Thoracic aorta (tissue), 2 donors: ENCODE results near the gene MELTF. TPM values are rescaled to one million over a fixed set of nuclear protein-coding genes. Genes with fewer than 3 reads are reported as not detected.
"Not testable (repeated sequence)": the region's sequence is repeated elsewhere in the genome, so short reads cannot be mapped to it uniquely, and the experiment has no call there.

Source experiments
- ATAC-seq: fragments of 150-250 bp; one replicate; pipeline ENCODE4 v1.8.0; 2017; ENCODE audit warnings: low read depth; ENCODE audit not compliant: insufficient number of reproducible peaks, low FRiP score
- DNase-seq: peaks from one replicate; pipeline ENCODE4 v3.0.0-alpha.2; 2020; ENCODE audit warnings: low spot score
- H3K27ac ChIP-seq, 2 donors: fragments of 200-600 bp; sonication (generic); 1 replicate in 1 of 2; 2 replicates in 1 of 2; pipeline ENCODE4 v1.5.1; 2016; ENCODE audit warnings: mild to moderate bottlenecking in 2 of 2, moderate library complexity in 2 of 2
- H3K27me3 ChIP-seq: fragments of 200-600 bp; sonication (generic); replicated peaks from 2 replicates; pipeline ENCODE4 v1.6.0; 2016; ENCODE audit warnings: mild to moderate bottlenecking; ENCODE audit not compliant: insufficient read depth
- H3K36me3 ChIP-seq: fragments of 200-600 bp; sonication (generic); one replicate; pipeline ENCODE4 v1.5.1; 2016
- H3K4me1 ChIP-seq, 2 donors: fragments of 200-600 bp; sonication (generic); 1 replicate in 1 of 2; 2 replicates in 1 of 2; pipeline versions ENCODE4 v1.5.1 to v1.6.0; 2016; ENCODE audit warnings: low read depth in 2 of 2, mild to moderate bottlenecking in 1 of 2; ENCODE audit not compliant: control insufficient read depth in 1 of 2
- H3K4me3 ChIP-seq: fragments of 200-600 bp; sonication (generic); 2 replicates; pipeline ENCODE4 v1.5.1; 2016; ENCODE audit warnings: mild to moderate bottlenecking
- H3K9me3 ChIP-seq: fragments of 200-600 bp; sonication (generic); 2 replicates; pipeline ENCODE4 v1.5.1; 2016
- total RNA-seq, 2 donors: library from RNA; depleted of rRNA; stranded (reverse); fragments of >200 nt; gene quantifications; one replicate each; pipeline versions ENCODE4 v1.1.0 to v1.2.3, GENCODE V29; 2016
- TF ChIP-seq, protein P1 (sequence below): fragments of 200-600 bp; sonication (generic); IDR thresholded peaks from one replicate; pipeline ENCODE4 v1.5.1; 2019; ENCODE audit warnings: antibody characterized with exemption

Gene MELTF
- total RNA-seq: 1 to 10 TPM; 6.1 to 8.7 TPM

DNA sequence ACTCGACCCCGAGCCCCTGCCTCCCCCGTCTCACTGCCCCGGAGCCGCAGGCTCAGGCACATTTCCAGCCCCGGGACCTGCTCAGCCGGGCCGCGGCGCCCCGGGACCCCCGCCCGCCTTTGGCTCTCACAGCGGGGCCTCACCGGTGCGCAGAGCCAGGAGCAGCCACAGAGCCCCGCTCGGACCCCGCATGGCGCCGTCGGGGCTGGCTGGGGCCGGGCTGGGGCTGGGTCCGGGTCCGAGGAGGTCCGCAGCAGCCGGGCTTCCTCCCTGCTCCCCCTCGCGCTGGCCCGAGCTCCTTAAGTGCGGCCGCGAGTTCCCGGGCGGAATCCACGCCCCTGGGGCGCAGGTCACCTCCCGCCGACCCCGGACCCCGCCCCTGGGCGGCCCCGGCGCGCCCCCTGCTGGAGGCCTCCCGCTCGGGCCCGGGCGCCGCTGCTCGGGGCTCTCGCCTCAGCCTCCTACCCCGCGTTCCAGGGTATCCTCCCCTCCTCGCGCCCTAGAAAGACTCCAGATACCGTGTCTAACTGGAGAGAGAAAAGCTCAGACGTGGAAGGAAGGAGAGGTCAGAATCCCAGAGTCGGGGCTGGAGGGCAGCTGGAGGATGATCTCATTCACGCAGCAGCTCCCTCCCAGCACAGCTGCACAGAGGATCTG, at the start of gene MELTF:
Gene MELTF, minus strand, starts transcription at position 307 of the 657 bp plus-strand sequence. Its CDS starts 115 bp downstream, at position 192.
- Histone ChIP-seq H3K36me3 (no peaks in the 10 kb centered on the region), H3K4me1 (peaks cover 7 to 25% of the 10 kb centered on the region in 2 donors), H3K27ac (no peak within 1 kb of the TSS), H3K27me3 (peaks cover 4% of the 10 kb centered on the region), H3K4me3 (peak within 1 kb of the TSS; percentile 75), H3K9me3 (no peaks in the 10 kb centered on the region)
- DNase-seq (no peak), ATAC-seq (no peak)
- TF ChIP-seq, protein P1, sequence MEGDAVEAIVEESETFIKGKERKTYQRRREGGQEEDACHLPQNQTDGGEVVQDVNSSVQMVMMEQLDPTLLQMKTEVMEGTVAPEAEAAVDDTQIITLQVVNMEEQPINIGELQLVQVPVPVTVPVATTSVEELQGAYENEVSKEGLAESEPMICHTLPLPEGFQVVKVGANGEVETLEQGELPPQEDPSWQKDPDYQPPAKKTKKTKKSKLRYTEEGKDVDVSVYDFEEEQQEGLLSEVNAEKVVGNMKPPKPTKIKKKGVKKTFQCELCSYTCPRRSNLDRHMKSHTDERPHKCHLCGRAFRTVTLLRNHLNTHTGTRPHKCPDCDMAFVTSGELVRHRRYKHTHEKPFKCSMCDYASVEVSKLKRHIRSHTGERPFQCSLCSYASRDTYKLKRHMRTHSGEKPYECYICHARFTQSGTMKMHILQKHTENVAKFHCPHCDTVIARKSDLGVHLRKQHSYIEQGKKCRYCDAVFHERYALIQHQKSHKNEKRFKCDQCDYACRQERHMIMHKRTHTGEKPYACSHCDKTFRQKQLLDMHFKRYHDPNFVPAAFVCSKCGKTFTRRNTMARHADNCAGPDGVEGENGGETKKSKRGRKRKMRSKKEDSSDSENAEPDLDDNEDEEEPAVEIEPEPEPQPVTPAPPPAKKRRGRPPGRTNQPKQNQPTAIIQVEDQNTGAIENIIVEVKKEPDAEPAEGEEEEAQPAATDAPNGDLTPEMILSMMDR: peak; percentile 65

DNA sequence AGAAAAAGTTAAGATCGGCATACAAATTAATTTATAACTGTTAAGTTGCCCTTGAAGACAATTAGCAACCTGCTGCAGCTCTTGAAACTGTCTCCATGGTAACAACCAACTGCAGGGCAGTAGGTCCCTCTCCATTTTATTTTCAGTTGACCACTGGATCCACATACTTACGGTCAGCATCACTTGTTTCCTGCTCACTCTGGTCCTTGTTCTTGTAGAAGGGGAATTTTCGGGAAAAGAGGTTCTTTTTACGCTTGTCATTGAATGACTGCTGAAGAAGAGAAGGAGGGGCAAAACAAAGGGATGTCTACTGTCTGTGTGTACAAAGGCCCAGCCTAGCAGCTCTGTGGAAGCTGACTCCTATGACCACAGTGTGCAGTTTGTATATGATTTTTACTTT, 46.8 kb upstream of the MELTF start:
- Histone ChIP-seq H3K9me3 (no peaks in the 10 kb centered on the region), H3K36me3 (peaks cover 6% of the 10 kb centered on the region), H3K27ac (no peak overlapping the region), H3K4me3 (no peak overlapping the region), H3K4me1 (no peaks in the 10 kb centered on the region), H3K27me3 (no peaks in the 10 kb centered on the region)
- ATAC-seq (no peak), DNase-seq (no peak)
- TF ChIP-seq, protein P1: no peak

- ATAC-seq (no peak), DNase-seq (no peak)
- Histone ChIP-seq H3K4me1 (no peaks in the 10 kb centered on the region), H3K4me3 (no peak overlapping the region), H3K9me3 (no peaks in the 10 kb centered on the region), H3K27me3 (no peaks in the 10 kb centered on the region), H3K27ac (no peak overlapping the region), H3K36me3 (peaks cover 7% of the 10 kb centered on the region)
- TF ChIP-seq, protein P1: no peak
These were observed 38.5 kb upstream of the MELTF start for GRCh38 chr3:197068077-197068476.

- H3K27me3 ChIP-seq: no peaks in the 10 kb centered on the region
- no peaks in the 10 kb centered on the region for H3K4me1 ChIP-seq
- H3K36me3 ChIP-seq: peaks cover 7% of the 10 kb centered on the region
- H3K9me3 ChIP-seq: no peaks in the 10 kb centered on the region
- no peak overlapping the region for H3K27ac ChIP-seq
- ATAC-seq (no peak), DNase-seq (no peak)
- TF ChIP-seq, protein P1: no peak
- H3K4me3 ChIP-seq: no peak overlapping the region
These were observed 35.2 kb upstream of the MELTF start for GRCh38 chr3:197064771-197065170.

- ATAC-seq (no peak), DNase-seq (no peak)
- Histone ChIP-seq H3K27me3 (no peaks in the 10 kb centered on the region), H3K36me3 (peaks cover 15% of the 10 kb centered on the region), H3K4me1 (no peaks in the 10 kb centered on the region), H3K4me3 (no peak overlapping the region), H3K27ac (no peak overlapping the region), H3K9me3 (no peaks in the 10 kb centered on the region)
- TF ChIP-seq, protein P1: no peak
These were observed 32.8 kb upstream of the MELTF start for GRCh38 chr3:197062446-197062845.

GRCh38 chr3:197051637-197052036, 22.0 kb upstream of the MELTF start:
- DNase-seq, ATAC-seq, H3K4me3 ChIP-seq, H3K27me3 ChIP-seq, H3K4me1 ChIP-seq, H3K27ac ChIP-seq, H3K9me3 ChIP-seq: not testable (repeated sequence)
- peaks cover 12% of the 10 kb centered on the region for H3K36me3 ChIP-seq
